T1000 (cell line): Measurements from ENCODE around the gene TMEM183A.
"Not testable (repeated sequence)": the region's sequence is repeated elsewhere in the genome, so short reads cannot be mapped to it uniquely, and the experiment has no call there.

Experiments used
- DNase-seq: peaks from one replicate; lab custom pipeline; 2025; ENCODE audit warnings: mixed read lengths; lab: John Stamatoyannopoulos, UW

The TMEM183A gene

DNA sequence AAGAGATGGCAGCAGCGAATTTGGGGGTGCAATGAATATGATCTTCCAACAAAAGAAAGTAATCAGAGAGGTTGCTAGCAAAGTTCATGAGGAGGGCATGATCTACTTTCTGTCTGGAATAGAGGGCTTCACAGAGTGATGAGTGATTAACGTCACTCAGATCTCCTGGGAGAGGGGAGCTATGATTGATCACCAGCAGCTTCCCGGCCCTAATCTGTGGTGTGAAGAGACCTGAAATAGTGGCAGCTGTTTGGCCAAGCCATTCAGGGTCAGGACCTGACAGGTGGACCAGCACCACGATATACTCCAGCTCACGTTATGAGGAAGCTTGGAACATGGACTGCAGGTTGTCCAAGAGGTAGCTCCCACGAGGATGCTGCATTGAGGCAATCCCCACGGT, 19.9 kb upstream of the TMEM183A start:
- DNase-seq = no peak

DNA sequence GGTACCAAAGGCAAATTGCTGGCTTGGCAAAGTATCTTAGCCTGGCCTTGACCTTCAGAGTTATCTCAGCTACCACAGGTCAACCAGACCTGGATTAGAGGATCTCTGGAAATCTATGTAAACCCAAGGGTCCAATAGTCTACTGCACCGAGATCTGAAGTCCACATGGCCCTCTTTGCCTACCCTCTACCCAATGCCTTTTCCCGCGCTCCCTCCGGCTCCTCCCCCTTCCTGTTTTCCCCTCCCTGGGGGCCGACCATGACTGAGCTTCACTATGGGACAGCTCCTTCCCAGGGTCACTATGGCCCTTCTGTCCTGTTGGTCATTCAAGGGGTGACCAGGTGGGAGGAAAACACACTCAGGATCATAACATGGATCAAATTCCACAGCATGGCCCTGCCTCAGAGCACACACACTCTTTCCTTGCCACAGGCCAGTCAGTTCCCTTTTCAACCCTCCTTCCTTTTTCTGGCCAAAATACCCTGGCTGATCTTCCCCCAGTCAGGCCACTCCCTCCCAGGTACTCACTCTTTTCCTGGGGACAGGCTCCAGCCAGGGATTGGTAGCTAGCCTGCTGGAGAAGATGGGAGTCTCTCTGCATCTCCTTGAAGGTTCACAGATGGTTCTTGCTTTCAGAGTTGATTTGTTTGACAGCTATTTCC, 19.1 kb upstream of the TMEM183A start:
- no peak for DNase-seq

DNA sequence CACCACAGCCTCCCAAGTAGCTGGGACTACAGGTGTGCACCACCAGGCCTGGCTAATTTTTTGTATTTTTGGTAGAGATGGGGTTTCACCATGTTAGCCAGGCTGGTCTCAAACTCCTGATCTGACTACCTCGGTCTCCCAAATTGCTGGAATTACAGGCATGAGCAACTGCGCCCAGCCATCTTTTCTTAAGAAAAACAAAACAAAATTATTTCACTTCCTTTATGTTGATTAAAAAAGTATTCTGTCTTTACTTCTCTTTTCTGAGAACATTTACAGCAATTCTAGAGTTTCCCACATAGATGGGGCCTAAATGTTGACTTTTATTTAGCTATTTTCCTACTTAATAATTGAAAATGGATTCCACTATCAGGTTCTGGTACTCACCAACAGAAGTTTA, 17.3 kb upstream of the TMEM183A start:
- DNase-seq = no peak

DNA sequence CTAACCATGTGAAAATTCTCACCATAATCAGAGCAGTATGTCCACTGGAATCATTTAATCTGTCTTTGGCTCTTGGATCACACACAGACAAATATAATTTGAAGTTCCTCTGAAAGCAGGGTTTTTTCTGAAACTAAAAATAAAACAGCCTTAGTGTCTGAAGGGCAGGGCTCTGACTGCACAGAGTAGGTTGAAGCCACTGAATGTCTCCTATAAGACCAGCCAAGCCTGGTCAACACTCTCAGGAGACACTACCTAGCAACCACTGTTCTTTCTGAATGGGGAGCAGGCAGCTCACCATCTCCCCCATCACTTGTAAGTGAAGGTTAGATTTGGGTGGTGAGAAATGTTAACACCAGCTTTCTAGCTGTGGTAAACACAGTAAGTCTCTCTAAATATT, 16.1 kb upstream of the TMEM183A start:
- no peak for DNase-seq

DNA sequence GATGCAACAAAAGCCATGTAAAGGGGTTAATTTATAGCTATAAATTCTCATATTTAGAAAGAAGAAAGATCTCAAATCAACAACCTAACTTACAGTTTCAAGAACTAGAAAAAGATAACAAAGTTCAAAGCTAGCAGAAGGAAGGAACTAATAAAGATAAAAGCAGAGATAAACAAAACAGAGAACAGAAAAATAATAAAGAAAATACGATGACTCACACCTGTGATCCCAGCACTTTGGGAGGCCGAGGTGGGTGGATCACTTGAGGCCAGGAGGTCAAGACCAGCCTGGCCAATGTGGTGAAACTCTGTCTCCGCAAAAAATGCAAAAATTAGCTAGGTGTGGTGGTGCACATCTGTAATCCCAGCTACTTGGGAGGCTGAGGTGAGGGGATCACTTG, 12.4 kb upstream of the TMEM183A start:
- no peak for DNase-seq

DNA sequence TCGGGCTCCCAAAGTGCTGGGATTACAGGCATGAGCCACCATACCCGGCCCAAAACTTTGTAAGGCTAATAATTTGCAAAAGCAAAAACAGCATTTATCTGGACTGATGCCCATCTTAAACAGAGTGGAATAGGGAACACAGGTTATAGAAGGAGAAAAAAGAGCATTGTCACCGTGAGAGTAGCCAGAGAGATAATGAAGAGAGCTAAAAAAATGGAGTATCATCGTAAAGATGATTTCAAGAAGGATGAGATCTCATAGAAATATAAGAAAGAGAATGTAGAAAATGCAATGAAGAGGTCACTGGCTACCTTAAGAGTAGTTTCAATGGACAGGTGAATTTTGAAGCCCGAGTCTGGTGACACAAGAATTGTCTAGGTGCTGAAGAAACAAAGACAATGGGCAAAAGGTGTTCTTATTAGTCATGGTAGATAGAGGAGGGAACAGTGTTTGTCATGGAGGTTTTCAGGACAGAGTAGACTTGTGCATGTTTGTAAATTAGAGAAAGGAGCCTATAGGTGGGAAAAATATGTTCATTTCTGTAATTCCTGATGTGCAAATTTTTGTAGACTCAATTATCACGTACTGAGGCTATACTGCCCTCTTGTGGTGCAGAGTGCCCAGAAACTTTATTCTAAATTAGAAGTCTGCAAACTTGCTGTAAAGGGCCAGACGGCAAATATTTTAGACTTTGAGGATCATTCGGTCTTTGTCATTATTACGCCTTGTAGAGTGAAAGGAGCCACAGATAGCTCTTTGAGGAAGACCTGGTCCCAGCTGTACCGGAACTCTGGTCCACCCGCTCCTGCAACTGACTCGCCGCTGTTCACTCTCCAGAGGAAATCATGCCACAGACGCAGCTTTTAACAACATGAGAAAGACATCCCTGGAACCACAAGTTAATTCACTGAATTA, 8.1 kb upstream of the TMEM183A start:
- DNase-seq = peak; percentile 29

DNA sequence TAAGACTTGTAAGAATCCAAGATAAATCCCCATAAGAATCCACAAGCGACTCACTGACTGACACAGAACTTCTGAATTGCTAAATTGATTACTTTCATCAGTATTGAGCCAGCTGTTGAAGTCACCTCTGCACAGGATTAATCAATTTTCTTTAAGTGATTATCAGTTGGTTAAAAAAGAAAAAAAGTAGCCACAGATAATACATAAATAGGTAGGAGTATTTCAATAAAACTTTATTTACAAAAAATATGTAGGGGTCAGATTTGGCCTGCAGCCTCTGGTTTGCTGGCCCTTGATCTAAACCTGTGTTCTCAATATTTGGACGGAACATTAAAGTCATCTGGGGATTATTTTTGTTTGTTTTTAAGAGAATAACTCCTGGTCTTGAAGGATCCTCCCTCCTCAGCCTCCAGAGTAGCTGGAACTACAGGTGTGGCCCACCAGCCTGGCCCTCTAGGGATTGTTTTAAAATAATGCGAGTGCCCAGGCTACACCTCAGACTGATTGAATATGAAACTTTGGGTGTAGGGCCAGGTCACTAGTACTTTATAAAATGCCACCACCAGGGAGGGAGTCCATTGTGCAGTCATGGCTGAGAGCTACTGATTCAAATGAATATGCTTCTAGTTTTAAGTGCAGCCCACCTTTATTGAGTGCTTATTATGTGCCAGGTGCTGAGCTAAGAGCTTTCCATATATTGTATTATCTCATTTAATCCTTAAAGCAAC, 6.8 kb upstream of the TMEM183A start:
- no peak for DNase-seq

DNA sequence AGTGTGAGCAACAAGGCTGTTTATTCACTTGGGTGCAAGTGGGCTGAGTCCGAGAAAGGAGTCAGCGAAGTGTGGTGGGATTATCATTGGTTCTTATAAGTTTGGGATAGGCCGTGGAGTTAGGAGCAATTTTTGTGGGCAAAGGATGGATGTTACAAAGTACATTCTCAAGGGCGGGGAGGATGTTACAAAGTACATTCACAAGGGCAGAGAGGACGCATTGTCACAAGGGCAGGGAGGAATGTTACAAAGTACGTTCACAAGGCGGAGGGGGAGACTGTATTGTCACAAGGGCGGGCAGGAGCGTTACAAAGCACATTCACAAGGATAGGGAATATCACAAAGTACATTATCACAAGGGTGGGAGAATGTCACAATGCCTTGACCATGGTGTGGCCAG, 5.2 kb upstream of the TMEM183A start:
- DNase-seq = no peak

DNA sequence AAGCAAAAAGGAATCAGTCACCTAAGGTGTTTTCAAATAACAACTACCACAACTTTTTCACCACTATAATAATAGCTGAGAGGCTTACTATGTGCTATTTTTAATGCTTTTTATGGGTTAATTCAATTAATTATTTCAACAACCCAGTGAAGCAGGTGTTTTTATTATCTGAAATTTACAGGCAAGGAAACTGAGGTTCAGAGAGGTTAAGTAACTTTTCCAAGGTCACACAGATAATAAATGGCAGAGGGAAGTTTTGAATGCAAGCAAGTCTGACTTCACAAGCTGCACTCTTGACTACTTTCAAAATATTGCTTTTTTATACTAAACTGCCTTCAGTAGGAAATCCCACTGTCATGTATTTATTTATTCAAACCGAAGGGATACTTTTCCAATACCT, 4.2 kb upstream of the TMEM183A start:
- DNase-seq = no peak

DNA sequence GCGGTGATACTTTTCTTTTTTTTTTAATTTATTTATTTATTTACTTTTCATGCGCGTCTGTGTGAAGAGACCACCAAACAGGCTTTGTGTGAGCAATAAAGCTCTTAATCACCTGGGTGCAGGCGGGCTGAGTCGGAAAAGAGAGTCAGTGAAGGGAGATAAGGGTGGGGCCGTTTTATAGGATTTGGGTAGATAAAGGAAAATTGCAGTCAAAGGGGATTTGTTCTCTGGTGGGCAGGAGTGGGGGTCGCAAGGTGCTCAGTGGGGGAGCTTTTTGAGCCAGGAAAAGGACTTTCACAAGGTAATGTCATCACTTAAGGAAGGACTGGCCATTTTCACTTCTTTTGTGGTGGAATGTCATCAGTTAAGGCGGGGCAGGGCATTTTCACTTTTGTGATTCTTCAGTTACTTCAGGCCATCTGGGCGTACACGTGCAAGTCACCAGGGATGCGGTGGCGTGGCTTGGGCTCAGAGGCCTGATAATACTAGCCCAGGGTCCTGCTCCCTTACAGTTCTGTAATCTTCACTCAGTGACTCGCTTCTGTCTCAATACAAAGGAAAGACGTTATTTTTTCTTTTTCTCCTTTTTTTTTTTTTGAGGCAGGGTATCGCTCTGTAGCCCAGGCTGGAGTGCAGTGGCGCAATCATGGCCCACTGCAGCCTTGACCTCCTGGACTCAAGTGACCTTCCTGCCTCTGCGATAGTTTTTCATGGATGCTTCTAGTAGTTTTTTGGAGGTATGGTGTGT, 1.6 kb upstream of the TMEM183A start:
- DNase-seq = not testable (repeated sequence)

DNA sequence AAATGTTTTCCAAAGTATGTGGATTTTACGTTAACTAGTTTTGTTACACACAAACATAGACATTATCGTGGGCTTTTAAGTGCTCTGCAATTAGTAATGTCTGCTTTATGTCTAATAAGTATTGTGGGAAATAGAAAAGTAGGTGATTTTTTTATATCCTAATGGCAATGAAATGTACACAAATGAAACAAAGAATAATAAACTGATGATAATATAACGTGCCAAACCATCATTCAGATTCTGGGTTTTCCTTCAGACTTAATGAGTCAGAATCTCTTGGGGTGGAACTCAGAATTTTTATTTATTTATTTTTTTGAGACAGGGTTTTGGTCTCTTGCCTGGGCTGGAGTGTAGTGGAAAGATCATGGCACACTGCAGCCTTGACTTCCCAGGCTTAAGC, 2.0 kb downstream of the TMEM183A start:
- DNase-seq = no peak

DNA sequence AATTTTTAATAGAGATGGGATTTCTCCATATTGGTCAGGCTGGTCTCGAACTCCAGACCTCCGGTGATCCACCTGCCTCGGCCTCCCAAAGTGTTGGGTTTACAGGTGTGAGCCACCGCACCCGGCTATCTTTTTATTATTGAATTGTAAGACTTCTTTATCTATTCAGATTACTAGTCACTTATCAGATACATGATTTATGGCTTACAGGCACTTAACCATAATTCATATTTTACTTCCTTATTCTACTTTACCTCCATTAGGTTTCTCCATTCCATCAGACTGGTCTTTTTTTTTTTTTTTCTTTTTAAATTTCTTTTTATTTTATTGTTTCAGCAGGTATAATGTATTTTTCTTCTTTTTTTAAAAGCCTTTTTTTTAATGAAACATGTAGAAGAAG, 4.4 kb downstream of the TMEM183A start:
- DNase-seq = no peak

DNA sequence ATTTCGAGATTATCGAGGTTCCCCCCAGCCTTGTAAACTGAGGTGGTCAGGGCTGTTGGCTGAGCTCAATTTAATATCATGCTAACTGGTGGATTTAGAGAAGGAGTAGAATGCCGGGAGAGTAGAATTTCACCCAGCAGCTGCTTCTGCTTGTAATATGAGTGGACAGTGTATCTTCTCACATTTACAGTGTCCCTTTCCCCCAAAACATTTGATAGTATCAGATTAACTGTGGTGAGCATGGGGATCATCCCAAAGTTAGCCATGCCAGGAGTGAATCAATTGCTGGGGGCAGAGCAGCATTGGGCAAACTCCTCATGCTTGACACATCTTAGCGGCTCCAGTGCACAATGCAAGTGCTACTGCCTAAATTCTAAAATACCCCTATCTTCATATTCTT, 9.9 kb downstream of the TMEM183A start:
- no peak for DNase-seq

DNA sequence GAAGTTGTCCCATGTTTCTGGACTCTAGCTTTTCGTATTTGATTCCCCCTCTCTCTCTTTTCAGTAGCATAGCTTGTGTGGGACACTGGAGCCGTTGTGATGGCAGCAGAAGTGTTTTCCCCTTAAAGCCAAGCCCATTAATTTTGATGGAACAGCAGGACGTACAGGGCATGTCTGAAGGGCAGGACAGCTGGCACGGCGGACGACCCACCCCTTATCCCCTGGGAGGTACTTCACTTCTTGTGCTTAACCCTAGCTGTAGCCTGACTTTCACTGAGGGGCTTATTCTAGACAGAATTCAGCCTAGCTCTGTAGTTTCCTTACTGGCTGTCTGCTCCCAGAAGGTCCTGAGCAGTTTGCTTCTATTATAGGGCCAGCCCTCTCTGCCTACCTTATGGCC, 10.5 kb downstream of the TMEM183A start:
- no peak for DNase-seq

DNA sequence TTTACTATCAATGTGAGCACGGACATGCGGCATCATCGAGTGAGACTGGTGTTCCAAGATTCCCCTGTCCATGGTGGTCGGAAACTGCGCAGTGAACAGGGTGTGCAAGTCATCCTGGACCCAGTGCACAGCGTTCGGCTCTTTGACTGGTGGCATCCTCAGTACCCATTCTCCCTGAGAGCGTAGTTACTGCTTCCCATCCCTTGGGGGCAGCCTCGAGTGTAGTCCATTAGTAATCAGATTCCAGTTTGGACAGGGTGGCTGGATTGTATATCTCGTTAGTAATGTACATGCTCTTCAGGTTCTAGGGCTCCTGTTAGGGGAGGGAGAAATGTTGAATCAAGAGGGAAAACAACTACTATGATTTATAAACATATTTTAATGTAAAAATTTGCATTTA, 15.7 kb downstream of the TMEM183A start:
- not testable (repeated sequence) for DNase-seq

DNA sequence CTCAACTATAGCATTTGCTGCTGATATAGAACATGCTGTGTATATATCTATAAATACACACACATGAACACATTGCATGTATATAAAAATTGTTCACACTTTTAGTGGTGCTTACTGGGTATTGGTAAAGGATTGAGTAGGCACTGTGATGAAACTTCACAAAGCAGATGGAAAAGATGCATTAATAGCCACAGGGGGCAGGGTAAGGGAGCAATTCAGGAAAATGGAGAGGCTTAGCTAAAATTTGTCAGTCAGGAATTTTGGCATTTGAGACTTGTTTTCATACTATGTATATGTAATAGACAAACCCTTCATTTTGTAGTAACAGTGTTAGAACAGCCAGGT, 18.5 kb downstream of the TMEM183A start:
- DNase-seq = no peak

DNA sequence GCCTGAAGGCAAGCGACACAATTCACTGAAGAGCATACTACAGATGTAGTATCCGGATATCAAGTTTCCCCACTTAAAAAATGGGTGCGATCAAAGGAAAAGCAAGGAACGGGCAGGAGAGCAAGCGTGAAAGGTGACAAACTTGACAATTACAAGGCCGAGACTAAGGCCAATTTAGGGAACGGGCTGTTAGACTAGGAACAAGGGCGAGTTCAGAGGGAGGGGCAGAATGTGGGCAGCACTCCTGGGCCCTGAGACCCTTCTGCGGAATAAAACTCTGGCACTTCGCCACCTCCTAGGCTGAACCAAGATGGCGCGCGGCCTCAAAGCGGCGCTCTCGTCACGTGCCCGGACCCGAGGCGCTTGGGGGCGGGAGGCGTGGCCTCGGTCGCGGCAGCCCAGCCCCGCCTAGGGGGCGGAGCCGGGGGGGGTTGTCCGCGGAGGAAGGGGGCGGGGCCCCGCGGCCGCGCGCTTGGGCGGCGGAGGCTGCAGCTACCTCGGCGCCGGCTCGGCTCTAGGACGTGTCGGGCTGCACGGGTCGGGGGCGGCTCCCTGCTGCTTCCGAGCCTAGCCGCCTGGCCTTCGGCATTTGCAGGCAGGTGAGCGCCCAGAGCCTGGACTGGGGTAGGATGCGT, 19.0 kb downstream of the TMEM183A start, which contains the start of gene PPFIA4:
PPFIA4 (plus strand) TSS at position 461 of the 635 bp plus-strand sequence. CDS start 12,518 bp downstream, outside the sequence.
- DNase-seq = peak; percentile 86

DNA sequence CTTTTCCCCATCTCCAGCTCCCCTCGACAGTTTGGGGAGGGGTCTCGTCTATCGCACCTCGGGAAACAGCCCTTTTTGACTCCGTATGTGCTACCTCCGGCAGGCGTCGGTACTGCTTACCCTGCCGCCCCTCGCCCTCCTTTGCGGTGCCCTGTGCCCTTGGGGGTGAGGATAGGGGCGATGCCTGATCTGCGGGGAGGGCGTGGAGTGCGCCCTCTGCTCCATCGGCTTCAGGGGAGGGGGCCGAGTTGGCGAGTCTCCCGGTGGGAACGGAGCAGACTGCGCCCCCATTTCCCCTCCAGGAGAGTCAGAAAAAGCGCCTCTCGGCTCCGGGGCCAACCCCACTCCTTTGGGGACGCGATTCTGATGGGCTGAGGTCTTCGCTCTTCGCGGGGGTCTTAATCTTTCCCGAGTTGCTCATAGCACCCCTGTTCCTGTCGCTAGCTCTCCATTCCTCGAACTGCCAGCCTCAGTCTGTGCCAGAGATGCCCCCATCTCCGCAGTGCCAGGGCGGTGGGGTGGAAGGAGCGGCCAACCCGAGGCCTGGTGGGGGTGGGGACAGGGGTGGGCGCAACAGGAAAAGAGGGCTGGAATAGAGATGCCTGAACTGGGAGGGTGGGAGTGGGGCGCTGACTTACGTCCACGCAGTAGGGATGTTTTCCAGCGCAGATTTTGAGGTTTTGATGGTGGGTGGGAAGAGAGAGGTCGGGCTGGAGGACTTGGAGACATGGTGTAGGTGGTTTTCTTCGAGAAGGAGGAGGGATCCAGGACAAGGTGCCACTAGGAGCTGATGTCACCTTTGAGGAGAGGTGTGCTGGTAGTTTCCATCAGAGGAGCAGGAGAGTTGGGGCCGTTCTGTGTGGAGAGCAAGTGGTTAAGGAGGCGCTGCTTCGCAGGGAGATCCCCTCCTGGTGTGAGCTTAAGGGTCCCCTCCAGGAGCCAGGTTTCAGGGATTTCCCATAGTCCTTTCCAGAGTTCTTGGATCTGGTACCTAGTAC, 19.8 kb downstream of the TMEM183A start:
- no peak for DNase-seq

DNA sequence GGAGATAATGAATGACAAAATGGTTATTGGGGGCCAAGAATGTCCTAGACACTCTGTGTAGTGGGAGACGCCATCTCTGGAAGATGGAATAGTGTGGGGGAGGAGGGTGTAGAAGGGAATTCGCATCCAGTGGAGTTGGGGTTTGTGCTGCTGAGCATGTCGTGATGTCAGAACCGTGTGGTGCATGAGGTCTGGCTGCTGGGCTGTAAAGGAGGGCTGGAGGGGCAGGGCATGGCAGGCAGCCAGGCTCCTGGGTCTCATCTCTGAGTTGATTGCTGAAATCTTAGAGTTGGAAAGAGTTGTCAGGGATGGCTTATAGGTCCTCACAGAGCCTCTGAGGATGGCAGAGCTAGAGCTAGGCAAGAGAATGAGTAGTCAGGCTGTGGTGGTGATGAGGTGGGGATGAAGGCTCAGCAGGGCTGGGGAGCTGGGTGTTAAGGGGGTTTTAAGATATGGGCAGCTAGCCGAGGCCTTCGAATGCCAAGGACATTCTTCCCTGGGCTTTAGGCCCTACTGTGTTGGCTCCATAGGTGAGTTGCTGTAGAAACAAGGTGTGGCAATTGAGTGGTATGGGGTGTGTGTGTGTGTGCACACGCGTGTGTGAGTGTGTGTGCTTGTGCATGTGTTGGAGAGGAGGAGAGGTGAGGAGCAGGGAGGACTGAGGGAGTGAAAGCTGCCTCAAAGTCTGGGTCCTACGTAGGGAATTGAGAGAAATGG, 21.1 kb downstream of the TMEM183A start:
- no peak for DNase-seq
